ENCODE data around the gene PCTP.

Gene PCTP

DNA sequence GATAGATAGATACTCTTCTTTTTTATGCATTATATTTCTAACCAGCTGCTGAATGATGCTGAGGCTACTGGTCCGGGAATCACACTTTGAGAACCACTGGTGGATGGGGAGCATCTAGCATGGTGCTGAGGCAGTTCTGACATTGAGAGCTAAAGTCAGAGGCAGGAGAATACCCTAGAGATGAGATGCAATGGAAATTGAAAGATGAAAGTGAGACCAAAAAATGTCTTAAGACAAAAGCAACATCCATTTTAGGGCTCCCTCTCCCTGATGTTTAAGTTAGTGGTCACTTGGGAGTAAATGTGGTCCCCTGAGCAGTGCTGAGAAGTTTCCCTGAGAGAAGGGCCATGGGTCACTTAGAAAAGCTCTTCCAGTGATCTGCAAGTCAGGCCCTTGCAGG is 6.8 kb downstream of the PCTP start:
- DNase-seq (ENCODE audit: low spot score), result no peak

DNA sequence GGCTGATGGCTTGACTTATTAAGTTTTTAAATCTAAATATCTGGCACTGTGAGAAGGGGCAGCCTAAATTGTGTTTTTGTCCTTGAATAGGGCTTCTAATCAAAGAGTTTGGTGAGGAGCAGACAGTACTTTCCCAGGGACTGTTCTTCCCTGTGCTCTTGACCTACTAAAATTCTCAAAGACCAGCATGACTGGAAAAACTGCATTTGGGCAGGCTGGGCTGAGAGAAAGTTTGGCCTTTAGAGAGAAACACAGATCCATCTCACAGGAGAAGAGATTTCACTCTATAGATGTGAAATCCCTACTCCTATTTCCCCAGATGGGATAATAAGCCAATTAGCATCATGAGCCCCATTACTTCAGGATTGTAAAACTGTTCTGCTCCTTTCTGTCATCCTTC is 7.3 kb downstream of the PCTP start:
- DNase-seq (ENCODE audit: low spot score), result no peak

DNA sequence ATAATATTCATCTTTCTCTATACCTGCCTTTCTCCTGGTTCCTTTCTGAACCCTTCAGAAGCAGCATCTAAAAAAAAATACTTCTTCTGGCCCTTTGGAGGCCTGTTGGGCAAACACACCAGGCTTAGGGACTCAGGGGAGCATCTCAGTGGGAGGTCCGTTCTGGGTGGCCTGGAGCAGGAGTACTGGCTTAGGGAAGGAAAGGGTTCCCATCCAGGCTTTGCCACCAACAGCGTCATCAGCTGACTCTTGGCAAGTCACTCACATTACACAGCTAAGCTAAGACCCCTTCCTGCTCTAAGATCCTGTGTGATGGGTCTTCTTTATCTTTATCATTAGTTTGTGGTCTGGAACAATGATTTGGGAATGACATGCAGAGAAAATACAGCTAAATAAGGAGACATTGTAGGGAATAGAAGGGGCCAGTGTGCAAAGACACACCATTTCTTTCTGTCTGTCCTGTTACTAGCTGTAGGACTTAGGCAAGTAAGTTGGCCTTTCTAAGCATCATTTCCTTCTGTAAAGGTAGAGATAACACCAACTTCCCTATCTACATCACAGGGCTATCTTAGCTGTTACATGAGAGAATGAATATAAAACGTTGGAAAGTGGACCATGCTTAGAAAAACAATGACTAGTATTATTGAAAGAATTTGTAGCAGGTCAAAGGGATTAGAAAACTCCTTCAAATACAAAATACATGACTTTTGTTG is 9.9 kb downstream of the PCTP start:
- DNase-seq (ENCODE audit: low spot score), result no peak

GRCh38 chr17:55762086-55762858 is 11.4 kb downstream of the PCTP start:
- no peak for DNase-seq (ENCODE audit: low spot score)

DNA sequence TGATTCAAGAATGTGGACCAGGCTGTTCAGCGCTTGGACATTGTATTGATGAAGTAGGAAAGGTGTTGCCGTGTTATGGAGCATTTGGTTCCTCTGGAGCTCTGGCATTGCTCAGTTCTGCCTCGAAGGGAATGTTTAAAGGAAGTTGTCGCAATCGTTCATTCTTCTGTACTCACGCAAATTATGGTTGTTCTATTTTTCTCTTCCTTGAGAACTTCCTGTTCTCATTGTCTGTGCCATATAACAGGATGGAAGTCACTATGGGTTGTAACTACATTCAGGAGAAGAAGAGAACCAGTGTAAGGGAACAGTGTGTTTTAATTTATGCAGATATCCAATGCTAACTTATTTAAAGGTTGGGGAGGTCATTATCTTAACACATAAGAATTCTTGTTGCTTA is 13.0 kb downstream of the PCTP start:
- no peak for DNase-seq (ENCODE audit: low spot score)

DNA sequence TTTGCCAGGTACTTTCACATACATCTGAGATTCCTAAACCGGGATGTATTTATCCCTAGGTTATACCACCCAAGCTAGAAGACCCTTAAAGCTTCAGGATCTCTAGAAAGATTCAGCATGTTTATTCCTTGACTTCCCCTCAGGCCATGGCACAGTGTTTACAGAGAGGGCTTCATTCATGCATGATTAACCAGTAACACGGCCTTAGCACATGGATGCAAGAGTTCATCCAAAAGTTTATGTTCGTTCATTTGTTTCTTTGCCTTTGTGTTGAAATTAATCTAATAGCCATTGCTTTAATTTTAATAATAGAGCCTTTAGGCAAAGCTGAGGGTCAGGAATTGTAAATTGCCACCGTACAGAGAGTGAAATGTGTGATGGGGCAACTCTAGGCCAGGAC is 13.8 kb downstream of the PCTP start:
- DNase-seq (ENCODE audit: low spot score), result no peak

DNA sequence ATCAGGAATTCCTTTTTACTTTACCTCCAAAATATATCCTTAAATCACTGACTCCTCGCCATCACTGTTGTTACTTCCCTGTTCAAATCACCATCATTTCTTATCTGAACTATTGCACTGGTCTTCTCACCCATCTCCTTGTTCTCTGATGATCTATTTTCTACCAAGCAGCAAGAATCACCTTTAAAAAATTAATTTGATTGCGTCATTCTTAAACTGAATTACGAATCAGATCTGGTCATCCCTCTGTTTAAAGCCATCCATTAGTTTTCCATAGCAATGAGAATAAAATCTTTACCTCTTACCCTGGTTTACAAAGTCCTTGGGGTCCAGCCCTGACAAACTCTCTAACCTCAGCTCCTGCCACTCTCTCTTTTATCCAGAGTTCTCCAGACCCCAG is 14.6 kb downstream of the PCTP start:
- DNase-seq (ENCODE audit: low spot score), result no peak

DNA sequence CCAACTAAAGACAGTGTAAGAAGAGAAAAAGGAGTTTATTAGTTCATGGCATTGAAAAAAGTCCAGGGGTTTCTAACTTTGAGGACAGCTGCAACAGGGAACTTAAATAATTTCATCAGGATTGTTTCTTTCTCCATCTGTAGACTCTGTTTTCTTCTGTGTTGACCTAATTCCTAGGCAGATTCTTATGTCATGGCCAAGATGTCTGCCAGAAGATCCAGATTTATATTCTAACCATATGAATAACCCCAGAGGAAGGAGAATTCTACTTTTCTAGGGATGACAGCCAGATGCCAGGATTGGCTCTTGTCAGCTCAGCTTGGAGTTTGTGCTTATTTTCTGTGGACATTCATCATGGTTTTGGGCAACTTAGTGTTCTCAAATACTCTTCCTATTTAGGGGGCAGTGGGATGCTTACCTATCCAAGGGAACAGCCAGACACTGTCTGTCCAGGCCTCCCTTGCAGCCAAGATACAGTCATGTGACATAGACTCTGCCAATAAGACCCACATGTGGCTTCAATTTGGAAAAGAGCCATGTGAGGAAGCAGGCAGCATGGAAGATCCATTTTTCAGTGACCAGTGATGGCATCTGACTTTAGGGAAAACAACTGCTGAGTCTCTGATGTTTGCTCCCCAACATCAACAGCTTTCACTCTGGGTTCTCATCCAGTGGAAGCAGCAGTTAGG is 18.2 kb downstream of the PCTP start:
- DNase-seq (ENCODE audit: low spot score), result no peak

DNA sequence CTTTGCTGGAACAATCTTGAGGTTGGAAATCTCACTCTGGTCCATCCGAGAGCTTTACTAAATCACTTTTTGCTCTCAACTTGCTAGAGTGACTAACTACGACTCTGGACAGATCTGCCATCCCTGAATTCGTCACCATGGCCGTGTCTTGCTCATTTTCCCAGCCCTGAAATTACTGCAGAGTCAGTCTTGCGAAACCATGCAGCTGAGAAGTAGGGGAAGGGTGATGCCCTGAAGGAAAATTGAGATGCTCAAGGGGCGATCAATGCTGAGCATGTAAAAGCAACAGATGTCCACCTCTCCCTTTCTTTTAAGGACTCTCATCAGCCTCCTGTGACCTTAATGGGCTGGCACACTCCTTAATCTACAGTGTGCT is 18.8 kb downstream of the PCTP start:
- DNase-seq (ENCODE audit: low spot score), result no peak

- DNase-seq (ENCODE audit: low spot score), result peak; percentile 43
These were observed 19.5 kb downstream of the PCTP start for GRCh38 chr17:55770196-55770870.

- no peak for DNase-seq (ENCODE audit: low spot score)
These were observed 21.2 kb downstream of the PCTP start for GRCh38 chr17:55772086-55772485.

DNA sequence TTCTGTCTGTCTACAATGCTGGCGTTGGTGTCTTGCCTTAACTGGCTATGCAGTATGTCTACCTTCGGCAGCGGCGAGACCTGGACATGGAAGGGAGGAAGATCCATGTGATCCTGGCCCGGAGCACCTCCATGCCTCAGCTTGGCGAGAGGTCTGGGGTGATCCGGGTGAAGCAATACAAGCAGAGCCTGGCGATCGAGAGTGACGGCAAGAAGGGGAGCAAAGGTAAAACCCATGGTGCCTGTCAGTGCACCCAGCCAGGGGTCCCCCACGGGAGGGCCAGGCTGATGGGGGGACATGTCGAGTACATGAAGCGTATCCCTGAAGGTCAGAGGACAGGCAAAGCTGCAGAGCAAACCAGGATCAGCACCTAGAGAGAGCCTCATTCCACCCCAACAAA is 22.8 kb downstream of the PCTP start:
- DNase-seq (ENCODE audit: low spot score), result no peak

- DNase-seq (ENCODE audit: low spot score), result no peak
These were observed 24.0 kb downstream of the PCTP start for GRCh38 chr17:55774846-55775271.

DNA sequence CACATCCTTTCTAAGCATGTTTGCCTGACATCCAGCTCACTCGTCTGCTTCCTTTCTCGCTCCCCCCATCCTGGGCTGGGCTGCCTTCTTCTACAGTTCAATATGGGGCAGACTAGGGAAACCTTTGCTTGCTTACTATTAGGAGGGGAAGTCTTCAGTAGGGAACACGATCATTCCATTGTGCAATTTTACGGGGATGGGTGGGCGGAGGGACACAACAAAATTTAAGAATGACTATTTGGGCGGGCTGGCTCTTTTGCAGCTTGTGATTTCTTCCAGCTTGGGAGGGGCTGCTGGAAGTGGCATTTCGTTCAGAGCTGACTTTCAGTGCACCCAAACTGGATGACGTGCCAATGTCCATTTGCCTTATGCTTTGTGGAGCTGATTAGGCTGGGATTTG is 25.4 kb downstream of the PCTP start:
- no peak for DNase-seq (ENCODE audit: low spot score)

DNA sequence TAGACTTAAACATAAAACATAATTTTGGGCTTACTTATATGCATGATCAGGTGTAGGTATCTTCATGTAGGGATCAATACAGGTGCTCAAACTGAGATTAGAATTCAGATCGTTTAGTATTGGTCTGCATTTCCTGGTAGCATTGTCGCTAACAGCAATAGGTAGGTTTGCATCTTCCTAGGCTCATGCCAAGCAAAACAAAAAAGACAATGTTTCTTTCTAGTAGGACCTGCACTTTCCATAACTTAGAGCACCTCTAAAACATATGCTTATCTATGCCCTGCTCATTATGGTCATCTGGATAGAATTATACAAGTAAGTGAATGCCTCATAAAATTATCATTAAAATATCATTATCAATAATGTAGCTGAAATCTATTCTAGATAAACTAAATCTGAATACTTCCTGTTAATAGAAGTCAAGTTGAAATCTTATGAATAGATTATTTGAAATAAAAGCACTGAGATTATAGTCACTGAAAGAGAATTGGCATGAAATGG is 26.7 kb downstream of the PCTP start:
- no peak for DNase-seq (ENCODE audit: low spot score)

- no peak for DNase-seq (ENCODE audit: low spot score)
These were observed 27.7 kb downstream of the PCTP start for GRCh38 chr17:55778389-55779118.

DNA sequence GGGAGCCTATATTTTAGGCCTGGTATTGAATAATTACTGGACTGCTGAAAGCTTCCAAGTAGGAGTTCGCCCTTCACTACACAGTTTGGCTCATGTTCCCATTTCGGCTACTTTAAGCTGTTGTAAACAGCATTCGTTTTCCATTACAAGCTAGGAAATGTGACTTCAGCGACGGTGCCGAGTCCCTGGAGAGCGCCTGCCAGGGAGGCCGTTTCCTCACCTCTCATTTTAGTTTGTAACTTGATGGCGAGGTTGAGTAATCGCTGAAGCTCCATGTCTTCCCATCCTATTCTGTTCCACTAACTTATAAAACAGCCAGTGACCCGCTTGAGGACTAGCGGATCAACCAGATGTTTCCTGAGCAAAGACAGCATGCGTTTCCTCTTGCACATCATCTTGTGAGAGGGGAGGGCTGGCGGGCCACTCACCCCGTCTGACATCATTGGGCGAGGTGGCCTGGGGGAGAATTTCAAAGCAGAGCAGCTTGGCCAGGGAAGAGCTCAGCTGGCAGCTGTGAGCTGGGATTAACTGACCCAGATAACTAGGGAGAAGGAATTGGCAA is 32.9 kb downstream of the PCTP start:
- DNase-seq (ENCODE audit: low spot score), result no peak

DNA sequence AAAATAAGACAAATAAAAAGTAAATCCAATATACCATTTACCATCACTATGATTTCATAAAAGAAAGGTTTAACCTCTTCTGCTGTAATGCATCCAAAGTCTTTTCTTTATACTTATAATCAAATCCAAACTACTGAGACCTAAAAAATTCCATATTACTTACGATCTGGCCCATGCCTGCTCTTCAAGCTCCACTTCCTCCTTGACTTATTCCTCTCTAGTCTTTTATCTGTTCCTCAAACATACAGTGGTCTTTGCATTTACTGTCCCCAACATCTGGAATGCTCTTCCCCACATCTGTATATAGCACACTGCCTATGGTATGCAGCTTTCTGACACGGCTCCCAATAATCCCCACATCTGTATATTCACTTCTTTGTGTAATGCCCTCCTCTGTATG is 33.8 kb downstream of the PCTP start:
- no peak for DNase-seq (ENCODE audit: low spot score)

DNA sequence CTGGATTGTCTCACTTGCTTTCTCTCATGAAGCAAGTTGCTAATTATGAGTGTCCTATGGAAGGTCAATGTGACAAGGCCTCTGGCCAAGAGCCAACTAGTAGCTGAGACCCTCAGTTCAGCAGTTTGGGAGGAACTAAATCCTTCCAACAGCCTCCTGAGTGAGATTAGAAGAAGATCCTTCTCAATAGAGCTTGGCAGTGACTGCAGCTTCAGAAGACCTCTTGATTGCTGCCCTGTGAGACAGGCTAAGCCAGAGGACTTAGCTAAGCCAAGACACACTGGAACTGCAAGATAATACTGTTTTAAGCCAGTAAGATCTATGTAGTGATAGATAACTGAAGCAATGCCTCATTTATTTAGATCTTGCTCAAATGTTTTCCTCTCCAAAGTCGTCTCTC is 34.3 kb downstream of the PCTP start:
- DNase-seq (ENCODE audit: low spot score), result no peak

GRCh38 chr17:55793272-55793671 is 42.4 kb downstream of the PCTP start:
- DNase-seq (ENCODE audit: low spot score), result no peak

DNA sequence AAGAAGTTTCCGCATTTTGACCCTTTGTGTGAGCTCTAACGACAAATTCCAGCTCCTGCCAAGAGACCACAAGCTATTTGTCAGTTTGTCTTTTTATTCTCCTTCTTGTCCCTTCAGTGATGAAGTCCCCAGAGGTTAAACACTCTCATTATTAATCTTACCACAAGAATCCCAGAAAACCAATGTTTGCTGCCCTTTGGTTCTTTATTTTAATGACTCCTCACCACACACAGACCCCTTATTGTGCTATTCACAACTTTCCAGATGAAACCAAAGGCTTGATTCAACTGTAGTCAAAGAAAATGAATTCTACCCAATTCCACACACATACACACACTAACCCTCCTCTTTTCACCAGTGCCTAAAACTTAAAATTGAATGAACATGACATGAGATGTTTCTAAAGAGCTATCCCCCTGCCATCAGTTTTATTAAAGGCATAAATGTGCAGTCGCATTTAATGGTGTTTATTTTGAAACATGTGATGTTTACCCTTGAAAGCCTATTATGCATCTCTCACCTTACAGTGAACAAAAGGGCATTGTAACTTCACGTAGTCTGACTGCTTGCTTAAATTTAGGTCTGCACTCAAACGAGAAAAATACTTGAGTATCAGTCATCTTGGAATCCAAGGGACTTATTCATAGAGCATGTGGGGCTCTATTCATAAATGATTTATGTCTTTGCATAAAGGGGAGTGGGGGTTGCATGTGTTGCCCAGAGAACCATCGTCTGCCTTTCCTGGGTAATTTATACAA is 44.1 kb downstream of the PCTP start:
- DNase-seq (ENCODE audit: low spot score), result no peak

Measured in hematopoietic multipotent progenitor cell treated with erythropoietin and hydrocortisone succinate and interleukin-3 and kit ligand, for 17 days (in vitro differentiated cells).